ENCODE measurements around the gene ANKRD33.
A peak's percentile ranks its signal among the peaks of the same experiment; 100 is the strongest.
"Not testable (repeated sequence)": the region's sequence is repeated elsewhere in the genome, so short reads cannot be mapped to it uniquely, and the experiment has no call there.

The ANKRD33 gene

DNA sequence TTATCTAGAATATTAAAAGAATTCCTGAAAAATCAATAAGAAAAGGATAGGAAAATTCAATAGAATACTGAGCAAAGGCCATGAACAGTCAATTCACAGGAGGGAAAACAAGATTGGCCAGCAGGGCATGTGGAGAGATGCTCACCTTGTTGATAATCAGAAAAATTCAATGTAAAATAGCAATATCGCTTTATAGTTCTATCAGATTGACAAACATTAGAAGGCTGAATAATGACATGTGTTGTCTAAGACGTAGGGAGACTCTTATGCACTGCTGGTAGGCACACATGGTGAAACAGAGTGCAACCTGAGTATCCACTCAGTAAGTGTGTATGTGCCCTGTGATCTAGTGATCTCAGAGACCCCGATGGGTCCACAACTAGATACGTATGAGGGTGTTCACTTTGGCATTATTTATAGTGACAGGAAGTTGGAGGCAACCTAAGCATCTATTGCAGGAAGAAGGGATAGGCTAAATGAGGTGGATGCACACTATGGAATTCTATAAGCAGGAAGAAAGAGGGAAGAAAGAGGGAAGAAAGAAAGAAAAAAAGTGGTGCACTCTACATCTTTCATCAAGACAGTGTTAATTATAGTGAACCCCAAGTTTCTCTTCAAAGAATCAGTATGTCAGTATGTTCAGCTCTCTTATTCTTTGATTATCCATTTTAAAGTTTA is 3.8 kb upstream of the ANKRD33 start:
- no peak for DNase-seq

- no peak for DNase-seq
These were observed 3.1 kb upstream of the ANKRD33 start for GRCh38 chr12:51884676-51885229.

GRCh38 chr12:51885294-51886020 is 2.4 kb upstream of the ANKRD33 start:
- DNase-seq: not testable (repeated sequence)

DNA sequence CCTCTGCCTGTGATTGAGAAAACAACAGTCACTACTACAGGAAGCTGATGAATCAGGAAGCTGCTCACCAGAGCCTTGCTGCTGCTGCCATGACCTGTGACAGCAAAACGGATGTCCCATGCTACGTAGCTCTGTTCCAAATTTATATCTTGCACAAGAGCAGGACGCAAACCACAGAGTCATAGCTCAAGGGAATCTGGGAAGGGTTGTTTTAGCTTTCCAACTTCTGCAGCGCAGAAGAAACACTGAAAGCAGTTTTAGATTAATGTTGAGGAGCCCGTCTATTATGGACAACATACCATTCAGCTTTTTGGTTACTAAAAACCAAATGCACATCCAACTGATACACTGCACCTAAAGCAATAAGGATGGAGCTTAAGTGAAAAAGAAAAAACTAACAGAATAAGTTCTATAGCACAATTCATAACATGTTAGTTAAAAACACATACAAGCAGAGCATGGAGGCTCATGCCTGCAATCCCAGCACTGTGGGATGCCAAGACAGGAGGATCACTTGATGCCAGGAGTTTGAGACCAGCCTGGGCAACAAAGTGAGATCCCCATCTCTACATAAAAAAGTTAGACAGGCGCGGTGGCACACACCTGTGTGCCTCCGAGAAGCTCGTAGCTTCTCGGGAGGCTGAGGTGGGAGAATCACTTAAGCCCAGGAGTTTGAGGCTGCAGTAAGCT is 1.7 kb upstream of the ANKRD33 start:
- DNase-seq: peak; percentile 49

GRCh38 chr12:51888316-51889215 is 663 bp downstream of the ANKRD33 start:
- DNase-seq: no peak

DNA sequence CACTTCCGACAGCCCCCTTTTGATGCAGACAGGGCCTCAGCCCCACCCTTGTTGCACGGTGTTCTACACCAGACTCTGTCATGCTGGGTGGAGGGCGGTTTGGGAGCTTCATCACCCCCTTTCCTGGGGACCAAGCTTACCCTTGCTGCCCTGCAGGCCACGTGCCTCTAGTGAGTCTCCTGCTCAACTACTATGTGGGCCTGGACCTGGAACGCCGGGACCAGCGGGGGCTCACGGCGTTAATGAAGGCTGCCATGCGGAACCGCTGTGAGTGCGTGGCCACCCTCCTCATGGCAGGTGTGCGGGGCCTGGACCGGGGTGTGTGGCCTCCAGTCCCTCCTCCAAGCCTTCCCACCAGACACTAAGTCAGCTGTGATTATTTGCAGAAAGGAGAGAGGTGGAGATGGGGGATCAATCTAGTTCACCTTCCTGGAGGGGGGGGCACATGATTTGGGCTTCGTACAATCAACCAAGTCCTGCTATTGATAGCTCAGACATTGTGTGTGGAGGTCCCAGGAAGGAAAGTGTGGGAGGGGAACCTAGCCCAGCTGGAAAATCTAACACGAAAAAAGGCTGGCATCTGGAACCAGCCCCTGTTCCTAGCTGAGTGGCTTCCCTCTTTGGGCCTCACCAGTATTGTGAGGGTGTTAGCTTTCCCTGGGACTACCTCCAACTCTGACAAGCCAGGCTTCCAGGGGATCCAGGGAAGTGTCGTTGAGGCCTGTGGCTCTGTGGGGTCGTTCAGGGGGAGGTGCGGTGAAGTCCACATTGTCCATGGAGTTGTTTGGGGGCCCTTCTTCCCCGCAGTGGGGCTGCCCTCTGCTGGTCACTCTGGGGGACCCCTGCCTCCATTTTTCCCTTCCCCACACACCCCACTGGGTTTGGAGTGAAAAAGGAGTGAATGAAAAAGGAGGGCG is 1.6 kb downstream of the ANKRD33 start:
- no peak for DNase-seq

GRCh38 chr12:51890133-51890464 is 2.2 kb downstream of the ANKRD33 start:
- DNase-seq: no peak

DNA sequence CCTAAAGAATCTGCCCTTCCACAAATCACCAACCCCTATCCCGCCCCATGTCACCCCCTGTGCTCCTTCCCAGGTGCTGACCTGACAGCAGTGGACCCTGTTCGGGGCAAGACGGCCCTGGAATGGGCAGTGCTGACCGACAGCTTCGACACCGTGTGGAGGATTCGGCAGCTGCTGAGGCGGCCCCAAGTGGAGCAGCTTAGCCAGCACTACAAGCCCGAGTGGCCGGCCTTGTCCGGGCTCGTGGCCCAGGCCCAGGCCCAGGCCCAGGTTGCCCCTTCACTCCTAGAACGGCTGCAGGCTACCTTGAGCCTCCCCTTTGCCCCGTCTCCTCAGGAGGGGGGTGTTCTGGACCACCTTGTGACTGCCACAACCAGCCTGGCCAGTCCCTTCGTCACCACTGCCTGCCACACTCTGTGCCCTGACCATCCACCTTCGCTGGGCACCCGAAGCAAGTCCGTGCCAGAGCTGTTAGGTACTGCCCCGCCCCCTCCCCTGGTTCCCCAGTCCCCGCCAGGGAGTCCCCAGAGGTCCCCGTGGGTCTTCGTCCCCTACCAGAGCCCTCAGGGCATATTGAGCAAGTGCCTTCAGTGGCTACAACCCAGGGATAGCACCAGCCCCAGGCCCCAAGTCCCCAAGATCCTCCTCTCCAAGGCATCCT is 2.7 kb downstream of the ANKRD33 start:
- no peak for DNase-seq

DNA sequence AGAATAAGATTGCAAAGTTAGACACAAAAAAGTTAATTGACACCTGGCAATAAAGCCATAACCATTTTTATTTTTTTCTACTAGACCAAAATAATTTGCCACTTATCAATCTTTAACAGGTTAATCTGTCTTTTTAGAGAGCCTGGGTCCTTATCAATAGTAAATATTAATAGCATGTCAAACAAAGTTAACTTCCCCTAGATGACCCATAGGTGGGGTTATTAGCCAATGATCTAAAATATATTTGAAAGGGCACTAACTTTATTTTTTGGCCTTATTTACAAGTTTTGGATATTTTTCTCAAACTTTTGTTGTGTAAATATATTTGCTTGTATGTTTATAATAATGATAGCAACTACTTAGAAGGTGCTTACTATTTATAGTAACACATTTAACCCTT is 3.9 kb downstream of the ANKRD33 start:
- DNase-seq: no peak

- no peak for DNase-seq
These were observed 5.9 kb downstream of the ANKRD33 start for GRCh38 chr12:51893786-51894185.

GRCh38 chr12:51895378-51896135 is 7.7 kb downstream of the ANKRD33 start:
- no peak for DNase-seq

DNA sequence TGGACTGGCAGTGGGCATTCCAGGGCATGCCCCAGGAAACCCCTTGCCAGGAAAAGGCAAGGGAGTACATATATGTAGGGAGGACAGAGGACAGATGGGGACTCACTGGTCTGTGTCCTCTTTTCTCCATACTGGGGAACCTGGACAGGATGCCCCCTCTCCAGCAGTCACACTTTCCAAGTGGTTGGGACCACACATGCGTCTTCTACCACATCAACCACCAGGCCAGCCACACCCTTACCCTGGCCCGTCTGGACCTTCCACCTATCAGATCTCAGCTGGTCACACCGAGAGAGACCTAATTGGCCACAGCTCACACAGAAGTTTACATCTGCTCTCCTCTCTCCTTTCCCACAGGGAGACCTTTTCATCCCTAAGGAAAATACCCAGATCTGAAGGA is 8.3 kb downstream of the ANKRD33 start:
- DNase-seq: no peak

DNA sequence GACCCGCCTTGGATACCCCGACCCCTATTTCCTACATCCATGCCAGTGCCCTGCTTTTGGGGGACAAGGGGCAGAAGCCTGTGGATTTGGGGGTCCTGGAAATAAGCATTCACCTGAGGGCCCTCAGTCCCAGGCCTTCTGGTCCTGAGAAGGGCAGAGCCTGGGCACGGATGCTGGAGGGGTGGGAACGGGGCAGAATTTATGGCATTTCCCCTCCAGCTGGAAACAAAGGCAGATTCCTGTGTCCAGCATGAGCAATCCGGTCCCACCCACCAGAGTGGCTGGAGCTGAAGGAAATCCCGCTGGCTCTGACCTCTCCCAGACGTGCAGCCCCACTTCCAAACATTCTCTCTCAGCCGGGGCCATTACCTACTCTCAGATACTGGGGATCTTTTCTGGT is 9.3 kb downstream of the ANKRD33 start:
- no peak for DNase-seq

GRCh38 chr12:51898506-51898905 is 10.6 kb downstream of the ANKRD33 start:
- DNase-seq: no peak

DNA sequence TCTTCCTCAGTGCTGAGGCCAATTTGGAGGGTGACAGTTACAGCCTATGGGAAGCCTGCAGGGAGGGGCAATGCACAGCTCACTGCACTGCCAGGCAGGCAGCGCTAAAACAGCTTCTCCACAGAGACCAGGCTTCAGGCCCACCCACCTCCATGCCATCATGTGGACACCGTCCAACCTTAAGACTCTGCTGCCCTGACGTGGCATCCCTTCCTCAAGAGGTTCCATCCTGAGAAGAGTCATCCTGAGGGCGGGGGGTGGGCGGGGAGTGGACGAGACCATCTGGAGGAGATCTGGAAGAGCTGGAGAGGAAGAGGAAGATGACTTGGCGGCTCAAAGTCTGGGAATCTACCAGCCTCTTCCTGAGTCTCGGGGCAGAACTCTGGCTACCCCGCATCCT is 11.0 kb downstream of the ANKRD33 start:
- DNase-seq: no peak

DNA sequence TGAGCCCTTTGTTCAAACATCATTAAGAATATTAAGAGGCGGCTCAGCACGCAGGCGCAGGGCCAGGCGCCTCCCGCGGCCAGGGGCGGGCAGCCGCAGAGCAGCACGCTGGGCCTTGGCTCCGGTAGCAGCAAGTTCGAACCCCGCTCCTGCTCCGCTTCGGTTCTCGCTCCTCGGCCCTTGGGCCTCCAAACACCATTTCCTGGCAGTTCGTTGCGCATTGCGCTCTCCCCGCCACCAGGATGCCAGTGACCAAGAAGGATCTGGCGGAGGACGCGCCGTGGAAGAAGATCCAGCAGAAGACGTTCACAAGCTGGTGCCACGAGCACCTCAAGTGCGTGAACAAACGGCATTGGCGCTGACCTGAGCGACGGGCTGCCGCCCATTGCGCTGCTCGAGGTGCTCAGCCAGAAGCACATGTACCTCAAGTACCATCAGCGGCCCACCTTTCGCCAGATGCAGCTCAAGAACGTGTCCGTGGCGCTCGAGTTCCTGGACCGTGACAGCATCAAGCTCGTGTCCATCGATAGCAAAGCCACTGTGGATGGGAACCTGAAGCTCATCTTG is 12.5 kb downstream of the ANKRD33 start:
- no peak for DNase-seq

GRCh38 chr12:51901121-51901817 is 13.4 kb downstream of the ANKRD33 start:
- DNase-seq: no peak

- DNase-seq: no peak
These were observed 14.0 kb downstream of the ANKRD33 start for GRCh38 chr12:51901881-51902280.

DNA sequence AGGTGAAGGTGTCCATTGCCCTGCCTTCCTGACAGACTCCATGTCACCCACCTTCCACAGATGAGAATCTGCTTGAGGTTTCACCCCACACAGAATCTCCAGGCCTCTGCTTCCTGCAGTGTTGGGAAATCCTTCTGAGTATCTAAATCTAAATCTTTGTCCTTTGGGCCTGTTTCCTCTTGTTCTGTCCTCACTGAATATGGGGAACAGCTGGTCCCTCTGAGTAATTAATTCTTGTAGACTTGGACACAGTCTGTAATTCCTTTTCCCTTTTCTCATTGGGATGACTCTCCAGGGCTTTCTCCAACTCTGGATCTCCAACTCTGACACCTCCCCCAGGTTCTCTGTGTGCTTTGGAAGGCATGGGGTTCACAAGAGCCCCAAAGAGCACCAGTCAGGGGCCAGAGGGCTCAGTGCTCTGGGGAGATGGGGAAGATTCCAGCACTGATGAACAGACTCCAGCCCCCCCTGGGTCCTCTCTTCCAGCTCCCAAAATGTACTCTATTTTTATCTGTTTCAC is 17.1 kb downstream of the ANKRD33 start:
- no peak for DNase-seq
